Suprapubic skin (tissue), 3 donors: ENCODE data around the gene ICA1.

Experiments
- POLR2A ChIP-seq, 2 donors: fragments of 450-650 bp; IDR thresholded peaks; one replicate each; pipeline ENCODE4 v1.6.1; 2017; ENCODE audit warnings: antibody characterized with exemption in 2 of 2, mild to moderate bottlenecking in 2 of 2, moderate library complexity in 2 of 2
- TF ChIP-seq, protein P1 (sequence below), 2 donors: fragments of 200-600 bp in 1 of 2; fragments of 450-650 bp in 1 of 2; sonication (generic) in 1 of 2; IDR thresholded peaks; one replicate each; pipeline ENCODE4 v1.5.1; 2016 to 2019; ENCODE audit warnings: antibody characterized with exemption in 2 of 2, mild to moderate bottlenecking in 1 of 2, moderate library complexity in 1 of 2

DNA sequence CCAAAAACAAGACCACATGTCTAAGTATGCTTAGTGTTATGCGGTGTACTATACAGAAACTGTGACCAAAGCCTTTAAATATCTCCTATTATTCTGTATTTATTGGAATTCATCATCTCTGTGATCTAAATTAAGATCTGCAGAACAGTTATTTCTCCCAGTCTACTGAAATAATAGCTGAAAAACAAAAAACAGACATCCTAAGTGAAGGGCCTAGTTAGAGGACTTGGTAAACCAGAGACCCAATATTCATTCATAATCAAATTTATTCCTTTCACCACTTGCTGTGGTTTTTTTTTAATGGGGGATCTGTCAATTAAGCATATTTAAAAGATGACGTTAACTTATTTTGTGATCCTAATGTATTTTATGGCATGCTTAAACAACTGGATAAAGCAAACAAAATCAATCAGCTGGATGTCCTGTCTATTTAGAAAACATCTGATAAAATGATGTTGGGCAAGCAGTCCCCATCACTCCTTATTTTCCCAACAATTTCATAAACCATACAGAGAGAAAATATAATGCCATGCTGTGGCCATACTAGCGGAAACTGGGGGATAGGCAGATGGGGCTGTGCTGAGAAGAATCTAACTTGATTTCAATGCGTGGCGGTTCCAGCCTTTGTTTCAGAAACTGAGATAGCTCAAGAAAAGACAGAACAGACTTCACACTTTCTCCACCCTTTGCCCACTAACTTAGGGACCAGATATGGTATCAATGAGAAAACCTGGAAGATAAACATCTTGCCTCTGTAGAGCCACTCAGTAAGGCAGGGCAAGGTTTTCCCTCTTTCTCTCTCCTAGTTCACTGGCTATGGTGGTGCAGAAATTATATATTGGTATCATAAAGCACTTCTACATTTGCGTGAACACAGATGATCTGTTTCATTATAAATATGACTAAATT lies 32.9 kb downstream of the ICA1 start:
- TF ChIP-seq, protein P1, sequence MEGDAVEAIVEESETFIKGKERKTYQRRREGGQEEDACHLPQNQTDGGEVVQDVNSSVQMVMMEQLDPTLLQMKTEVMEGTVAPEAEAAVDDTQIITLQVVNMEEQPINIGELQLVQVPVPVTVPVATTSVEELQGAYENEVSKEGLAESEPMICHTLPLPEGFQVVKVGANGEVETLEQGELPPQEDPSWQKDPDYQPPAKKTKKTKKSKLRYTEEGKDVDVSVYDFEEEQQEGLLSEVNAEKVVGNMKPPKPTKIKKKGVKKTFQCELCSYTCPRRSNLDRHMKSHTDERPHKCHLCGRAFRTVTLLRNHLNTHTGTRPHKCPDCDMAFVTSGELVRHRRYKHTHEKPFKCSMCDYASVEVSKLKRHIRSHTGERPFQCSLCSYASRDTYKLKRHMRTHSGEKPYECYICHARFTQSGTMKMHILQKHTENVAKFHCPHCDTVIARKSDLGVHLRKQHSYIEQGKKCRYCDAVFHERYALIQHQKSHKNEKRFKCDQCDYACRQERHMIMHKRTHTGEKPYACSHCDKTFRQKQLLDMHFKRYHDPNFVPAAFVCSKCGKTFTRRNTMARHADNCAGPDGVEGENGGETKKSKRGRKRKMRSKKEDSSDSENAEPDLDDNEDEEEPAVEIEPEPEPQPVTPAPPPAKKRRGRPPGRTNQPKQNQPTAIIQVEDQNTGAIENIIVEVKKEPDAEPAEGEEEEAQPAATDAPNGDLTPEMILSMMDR (IDR thresholded peaks at IDR 0.05), result no peak
- no peak for TF ChIP-seq POLR2A (IDR thresholded peaks at IDR 0.05)
